GM19395 (cell line): ENCODE measurements around the gene MMP15.
"Not testable (repeated sequence)": the region's sequence is repeated elsewhere in the genome, so short reads cannot be mapped to it uniquely, and the experiment has no call there.

ENCODE experiments used
- ATAC-seq: cut with Tn5 transposase; IDR thresholded peaks from one replicate; pipeline ENCODE4 v1.9.1; 2021; ENCODE audit warnings: mild to moderate bottlenecking, moderate library complexity; ENCODE audit not compliant: unreplicated experiment

The MMP15 gene

GRCh38 chr16:58084635-58085034 is 59.1 kb downstream of the MMP15 start:
- ATAC-seq, result no peak

DNA sequence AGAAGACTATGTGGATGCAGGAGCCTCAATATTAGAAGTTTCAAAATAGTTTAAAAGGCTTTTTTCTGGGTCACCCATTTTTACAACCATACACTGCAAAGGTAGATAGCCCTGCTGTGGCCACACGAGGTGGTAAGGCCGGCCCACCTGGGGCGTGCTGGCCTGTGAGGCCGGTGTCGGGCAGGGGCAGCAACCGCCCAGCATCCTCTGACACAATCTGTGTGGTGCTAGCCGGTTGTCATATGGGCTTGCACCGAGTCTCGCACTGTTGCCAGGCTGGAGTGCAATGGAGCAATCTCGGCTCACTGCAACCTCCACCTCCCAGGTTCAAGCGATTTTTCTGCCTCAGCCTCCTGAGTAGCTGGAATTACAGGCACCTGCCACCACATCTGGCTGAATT is 59.6 kb downstream of the MMP15 start:
- ATAC-seq, result no peak

GRCh38 chr16:58085584-58086251 is 60.2 kb downstream of the MMP15 start:
- ATAC-seq, result no peak

DNA sequence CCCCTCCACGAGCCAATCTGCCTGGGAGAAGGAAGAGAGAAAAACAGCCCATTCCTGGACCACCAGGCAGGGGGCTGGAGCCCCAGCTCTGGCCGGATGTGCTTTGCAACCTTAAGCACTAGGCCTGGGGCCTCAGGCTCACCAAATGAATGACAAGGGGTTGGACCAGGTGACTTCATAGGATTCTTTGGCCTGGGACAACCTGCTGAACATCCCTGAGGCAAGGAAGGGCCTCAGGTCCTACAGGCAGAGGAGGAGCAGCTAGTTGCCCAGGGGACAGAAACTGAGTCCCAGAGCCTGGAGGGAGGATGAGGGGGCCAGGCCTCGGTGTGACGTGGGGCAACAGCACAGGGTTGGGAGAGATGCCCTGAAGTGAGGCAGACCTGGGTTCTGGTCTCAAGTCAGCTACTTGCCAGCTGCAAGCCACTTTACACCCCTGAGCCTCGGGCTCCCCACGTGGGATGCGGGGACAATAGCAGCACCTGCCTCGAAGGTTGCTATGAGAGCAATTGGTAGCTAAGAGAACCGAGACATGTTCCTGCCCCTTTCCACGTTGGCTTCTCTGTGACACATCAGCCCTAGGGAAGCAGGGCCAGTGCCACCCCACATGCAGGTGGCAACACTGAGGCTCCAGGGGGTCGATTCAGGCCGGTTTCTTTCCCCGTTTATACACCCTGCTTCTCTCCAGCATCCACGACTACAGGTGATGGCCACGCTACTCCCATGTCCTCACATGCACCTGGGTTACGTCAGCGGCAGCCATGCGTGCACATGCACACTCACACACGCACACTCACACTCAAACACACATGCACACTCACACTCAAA is 61.0 kb downstream of the MMP15 start:
- ATAC-seq, result no peak

GRCh38 chr16:58087209-58087913 is 61.8 kb downstream of the MMP15 start:
- no peak for ATAC-seq

DNA sequence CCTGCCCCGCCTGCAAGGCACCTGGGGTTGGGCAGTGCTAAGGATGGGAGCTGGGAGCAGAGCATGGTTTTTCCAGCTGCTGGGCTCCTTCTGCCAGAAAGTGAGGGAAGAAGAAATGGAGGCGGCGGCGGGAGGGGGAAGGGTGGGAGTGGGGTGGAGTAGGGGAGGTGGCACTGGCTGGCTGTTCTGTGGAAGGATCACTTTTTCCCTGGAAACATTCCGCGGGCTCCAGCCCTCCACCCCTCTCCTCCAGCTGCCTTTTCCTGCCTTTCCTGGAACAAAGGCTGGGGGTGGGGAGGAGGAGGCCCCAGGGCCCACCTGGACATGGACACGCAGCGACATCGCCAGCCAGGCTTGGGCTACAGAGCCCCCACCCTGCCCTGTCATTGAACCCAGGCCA is 62.5 kb downstream of the MMP15 start:
- ATAC-seq, result no peak

GRCh38 chr16:58090396-58090795 is 64.8 kb downstream of the MMP15 start:
- not testable (repeated sequence) for ATAC-seq

GRCh38 chr16:58094026-58094425 is 68.5 kb downstream of the MMP15 start:
- ATAC-seq, result no peak

DNA sequence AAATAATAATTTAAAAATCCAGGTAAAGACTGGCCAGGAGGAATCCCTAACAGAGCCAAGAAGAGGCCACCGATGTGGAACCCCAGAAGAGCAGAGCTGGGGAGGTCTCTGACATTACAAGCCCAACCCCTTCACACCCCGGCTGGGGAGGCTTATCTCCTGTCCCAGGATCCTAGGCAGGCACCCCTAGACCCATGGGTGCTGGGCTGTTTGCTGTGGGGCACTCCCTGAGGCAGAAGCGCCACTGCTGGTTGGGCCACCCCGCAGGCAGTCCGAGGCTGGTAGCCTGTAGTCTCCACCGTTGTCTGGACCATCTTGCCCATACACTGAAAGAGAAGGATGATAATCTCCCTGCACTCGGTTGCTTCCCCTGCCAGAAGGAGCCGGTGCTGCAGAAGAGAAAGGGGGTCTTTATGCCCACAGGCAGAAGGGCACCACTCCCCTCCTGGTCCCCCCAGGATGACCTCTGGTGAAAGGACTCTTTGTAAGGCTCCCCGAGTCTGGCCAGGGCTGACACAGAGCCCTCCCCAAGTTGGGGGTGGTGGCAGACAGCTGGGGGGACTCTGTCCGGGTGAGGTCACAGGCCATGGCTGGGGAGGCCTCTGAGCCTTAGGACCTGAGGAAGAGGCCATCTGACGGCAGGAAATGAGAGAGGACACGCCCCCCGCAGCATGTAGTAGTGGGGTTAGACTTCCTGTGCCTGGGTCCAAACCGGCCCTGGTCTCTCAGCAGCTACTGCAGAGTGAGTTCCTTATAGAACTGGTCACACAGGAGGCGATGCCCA is 69.4 kb downstream of the MMP15 start:
- ATAC-seq, result no peak

DNA sequence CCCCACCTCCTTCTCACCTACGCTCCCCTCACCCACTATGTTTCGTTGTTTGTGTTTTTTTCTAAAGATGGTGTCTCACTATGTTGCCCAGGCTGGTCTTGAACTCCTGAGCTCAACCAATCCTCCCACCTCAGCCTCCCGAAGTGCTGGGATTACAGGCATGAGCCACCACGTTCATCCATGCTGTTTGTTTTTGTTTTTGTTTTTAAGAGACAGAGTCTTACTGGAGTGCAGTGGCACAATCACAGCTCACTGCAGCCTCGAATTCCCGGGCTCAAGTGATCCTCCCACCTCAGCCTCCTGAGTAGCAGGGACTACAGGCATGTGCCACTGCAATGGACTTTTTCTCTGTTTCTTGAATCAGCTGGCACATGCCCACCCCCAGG is 70.0 kb downstream of the MMP15 start:
- ATAC-seq, result not testable (repeated sequence)

- no peak for ATAC-seq
Observed at GRCh38 chr16:58096249-58096648, 70.7 kb downstream of the MMP15 start.
